Activated CD4-positive, alpha-beta T cell treated with anti-CD3 and anti-CD28 coated beads, Interleukin-2, Interleukin-6, amounts not matched to agents 100 ng/mL and 50 ng/mL, durations not matched to agents 16 hours and 8 hours (primary cell): Measurements from ENCODE around the gene RFC1.
"Not testable (repeated sequence)": the region's sequence is repeated elsewhere in the genome, so short reads cannot be mapped to it uniquely, and the experiment has no call there.

Experiments
- DNase-seq: peaks from one replicate; pipeline ENCODE4 v3.0.0-alpha.2; 2020

The RFC1 gene

GRCh38 chr4:39365830-39366771 is at the start of gene RFC1:
Gene RFC1 (minus strand): TSS chr4:39366362. CDS start chr4:39366241, 121 bp downstream.
- peak; percentile 93 for DNase-seq

GRCh38 chr4:39415678-39416283 is 49.6 kb upstream of the RFC1 start:
- no peak for DNase-seq

DNA sequence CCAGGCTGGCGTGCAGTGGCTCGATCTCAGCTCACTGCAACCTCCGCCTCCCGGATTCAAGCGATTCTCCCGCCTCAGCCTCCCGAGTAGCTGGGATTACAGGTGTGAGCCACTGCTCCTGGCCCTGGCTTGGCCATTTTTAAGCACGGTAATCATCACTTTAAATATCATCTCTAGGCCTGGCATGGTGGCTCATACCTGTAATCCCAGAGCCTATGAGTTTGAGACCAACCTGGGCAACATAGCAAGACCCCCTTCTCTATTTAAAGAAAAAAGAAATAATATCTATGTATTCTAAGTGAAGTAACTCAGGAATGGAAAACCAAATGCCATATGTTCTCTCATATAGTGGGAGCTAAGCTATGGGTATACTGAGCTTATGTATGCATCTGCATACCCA is 45.4 kb upstream of the RFC1 start:
- not testable (repeated sequence) for DNase-seq

- DNase-seq, result no peak
These were observed 44.3 kb upstream of the RFC1 start for GRCh38 chr4:39410415-39410814.

DNA sequence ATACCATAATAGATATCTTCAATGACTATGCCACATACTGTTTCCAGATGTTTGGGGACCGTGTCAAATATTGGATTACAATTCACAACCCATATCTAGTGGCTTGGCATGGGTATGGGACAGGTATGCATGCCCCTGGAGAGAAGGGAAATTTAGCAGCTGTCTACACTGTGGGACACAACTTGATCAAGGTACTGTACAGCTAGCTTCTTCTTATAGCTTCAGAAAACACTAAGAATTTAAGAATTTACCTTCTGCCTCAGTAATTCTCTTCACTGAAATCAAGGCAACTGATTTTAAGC is 41.4 kb upstream of the RFC1 start:
- no peak for DNase-seq

GRCh38 chr4:39406763-39407583 is 40.8 kb upstream of the RFC1 start, which contains the start of gene KLB:
Gene KLB (plus strand): TSS chr4:39406930. CDS start chr4:39406950, 20 bp downstream.
- DNase-seq, result no peak

DNA sequence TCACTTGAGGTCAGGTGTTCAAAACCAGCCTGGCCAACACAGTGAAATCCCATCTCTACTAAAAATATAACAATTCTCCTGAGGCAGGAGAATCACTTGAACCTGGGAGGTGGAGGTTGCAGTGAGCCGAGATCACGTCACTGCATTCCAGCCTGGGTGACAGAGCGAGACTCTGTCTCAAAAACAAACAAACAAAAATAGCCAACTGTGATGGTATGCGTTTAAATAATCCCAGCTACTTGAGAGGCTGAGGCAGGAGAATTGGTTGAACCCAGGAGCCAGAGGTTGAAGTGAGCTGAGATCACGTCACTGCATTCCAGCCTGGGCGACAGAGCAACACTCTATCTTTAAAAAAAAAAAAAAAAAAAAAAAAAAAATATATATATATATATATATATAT is 35.5 kb upstream of the RFC1 start:
- DNase-seq, result not testable (repeated sequence)

- DNase-seq, result no peak
These were observed 28.5 kb upstream of the RFC1 start for GRCh38 chr4:39394706-39395105.

DNA sequence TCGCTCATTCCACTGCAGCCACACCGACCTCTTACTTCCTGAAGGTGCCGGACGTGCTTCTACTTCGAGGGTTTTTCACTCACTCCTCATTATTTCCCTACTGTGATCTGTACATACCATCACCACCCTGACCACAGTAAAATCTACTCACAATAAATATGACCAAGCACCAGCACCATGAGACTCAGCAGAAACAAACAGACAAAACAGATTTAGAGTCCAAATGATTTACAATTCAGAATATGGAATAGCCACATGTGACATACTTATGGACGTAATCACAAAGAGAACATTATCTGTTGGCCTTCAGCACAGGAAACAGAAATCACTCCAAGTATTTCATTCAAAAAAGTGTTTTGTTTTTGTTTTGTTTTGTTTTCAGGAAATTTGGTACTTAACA is 24.4 kb upstream of the RFC1 start:
- DNase-seq, result no peak

- DNase-seq, result no peak
These were observed 18.4 kb upstream of the RFC1 start for GRCh38 chr4:39384563-39384962.

- DNase-seq, result no peak
These were observed 17.5 kb upstream of the RFC1 start for GRCh38 chr4:39383690-39384089.

- DNase-seq, result no peak
These were observed 9.3 kb upstream of the RFC1 start for GRCh38 chr4:39375478-39375877.

DNA sequence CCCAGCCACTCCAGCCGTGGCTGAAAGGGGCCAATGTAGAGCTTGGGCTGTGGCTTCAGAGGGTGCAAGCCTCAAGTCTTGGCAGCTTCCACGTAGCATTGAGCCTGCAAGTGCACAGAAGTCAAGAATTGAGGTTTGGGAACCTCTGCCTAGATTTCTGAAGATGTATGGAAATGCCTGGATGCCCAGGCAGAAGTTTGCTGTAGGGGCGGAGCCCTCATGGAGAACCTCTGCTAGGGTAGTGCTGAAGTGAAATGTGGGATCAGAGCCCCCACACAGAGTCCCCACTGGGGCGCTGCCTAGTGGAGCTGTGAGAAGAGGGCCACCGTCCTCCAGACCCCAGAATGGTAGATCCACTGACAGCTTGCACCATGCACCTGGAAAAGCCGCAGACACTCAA is 5.0 kb upstream of the RFC1 start:
- not testable (repeated sequence) for DNase-seq

DNA sequence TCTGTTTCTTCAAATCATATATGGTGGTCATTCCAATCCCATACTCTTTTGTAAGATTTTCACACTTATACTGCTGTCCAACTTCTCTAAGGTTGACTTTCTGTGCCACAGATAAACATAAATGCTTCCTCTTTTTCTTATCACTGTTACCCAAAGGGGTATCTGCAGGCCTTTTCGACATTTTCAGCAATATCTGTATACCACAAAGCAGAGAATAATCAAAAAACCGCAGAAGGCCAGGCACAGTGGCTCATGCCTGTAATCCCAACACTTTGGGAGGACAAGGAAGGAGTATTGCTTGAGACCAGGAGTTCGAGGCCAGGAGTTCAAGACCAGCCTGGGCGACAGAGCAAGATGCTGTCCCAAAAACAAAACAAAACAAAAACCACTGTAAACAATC is 3.1 kb upstream of the RFC1 start:
- no peak for DNase-seq

DNA sequence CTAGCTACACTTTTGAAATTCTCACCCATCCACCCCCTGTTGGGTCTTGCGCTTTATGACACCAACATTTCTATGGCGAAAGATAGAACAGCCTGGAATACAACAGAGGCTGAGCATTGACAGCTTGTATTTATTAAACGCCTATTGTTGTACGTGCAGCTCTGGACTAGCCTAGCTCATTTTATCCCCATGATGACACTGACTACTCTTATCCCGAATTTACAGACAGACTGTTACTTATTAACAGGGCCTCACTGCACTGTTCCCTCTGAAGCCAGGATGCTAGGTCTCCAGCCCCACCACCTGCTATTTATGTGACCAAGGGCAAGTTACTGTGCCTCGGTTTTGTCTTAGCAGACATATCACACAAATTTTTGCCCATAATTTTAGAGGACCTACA is 1.0 kb upstream of the RFC1 start:
- no peak for DNase-seq

DNA sequence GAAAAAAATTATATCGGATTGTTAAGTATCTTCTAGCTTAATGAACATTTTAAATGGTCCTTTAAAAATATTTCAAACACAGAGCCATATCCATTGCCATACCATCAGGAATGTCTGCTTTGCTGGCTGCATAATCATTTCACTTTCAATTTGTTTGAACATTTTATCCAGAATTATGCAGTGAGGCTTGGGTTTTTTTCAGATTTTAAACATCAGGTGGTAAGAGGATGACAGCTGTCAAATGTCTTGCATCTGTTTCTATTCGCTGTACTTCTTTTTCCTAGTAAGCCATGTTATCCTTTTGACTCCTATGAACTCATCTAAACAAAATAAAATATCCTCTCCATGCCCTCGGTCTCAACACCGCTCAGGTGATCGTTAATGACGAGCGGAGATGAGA is 802 bp downstream of the RFC1 start:
- no peak for DNase-seq

DNA sequence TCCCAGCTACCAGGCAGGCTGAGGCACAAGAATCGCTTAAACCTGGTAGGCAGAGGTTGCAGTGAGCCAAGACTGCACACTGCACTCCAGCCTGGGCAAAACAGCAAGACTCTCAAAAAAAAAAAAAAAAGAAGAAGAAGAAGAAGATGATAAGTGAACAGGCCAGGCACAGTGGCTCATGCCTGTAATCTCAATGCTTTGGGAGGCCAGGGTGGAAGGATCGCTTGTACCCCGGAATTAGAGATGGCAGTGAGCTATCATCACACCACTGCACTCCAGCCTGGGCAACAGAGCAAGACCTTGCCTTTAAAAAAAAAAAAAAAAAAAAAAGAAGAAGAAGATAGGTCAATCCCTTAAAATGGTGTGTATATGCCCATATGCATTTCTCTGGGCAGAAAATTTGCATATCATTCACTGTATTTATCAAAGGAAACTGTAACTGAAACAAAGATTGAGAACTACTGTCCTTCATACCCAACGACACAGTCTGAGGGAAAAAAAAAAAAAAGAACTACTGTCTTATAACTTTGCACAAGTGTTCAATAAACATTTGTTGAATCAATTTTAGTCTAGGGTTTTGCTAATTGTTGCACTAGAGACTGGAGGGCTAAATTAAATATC is 2.3 kb downstream of the RFC1 start:
- DNase-seq, result no peak

DNA sequence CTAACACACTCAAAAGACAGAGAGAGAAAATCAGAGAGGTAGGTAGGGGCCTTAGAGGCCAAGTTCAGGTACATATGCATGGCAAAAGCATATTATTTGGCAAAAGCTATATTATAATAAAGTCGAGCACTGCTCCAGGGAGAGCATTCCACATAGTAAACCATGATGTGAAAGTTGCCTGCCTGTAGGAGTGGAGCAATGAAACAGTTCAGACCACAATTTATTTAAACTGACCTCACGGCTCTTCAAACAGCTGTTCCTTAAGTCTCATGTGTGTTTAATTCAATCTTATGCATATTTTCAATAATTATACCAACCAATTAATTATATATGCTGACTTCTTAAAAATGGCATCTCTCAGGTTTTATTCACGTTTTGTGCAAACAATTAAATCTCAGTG is 3.3 kb downstream of the RFC1 start:
- no peak for DNase-seq

DNA sequence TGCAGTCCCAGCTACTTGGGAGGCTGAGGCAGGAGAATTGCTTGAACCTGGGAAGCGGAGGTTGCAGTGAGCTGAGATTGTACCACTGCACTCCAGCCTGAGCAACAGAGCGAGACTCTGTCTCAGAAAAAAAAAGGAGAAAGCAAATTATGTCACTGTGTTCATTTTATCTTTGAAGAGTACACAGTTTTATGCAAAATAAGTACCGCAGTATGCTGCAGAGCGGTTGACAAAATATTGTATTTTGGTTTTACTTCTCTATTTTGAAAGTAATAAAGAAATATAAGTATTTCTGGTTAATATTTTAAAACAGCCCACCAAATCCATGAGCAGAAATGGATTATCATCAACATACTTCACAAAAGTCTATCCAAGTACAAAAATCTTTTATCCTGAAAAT is 5.6 kb downstream of the RFC1 start:
- DNase-seq, result not testable (repeated sequence)

DNA sequence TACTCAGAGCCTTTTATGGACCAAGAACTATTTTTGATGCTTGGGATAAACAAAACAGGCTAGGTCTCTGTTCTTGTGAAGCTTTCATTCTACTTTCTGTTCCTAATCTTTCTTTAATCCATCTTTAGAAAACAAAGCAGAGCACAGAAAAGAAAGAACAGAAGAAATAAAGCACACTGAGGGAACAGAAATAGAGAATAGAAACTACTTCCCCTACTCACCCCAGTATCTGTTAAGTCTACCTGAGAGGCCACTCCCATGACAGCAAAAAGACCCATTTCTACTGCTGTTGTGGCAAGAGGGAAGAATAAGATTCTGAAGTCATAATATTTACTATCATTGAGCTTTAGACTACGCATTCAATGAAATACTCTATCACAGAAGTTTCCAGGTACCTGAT is 9.2 kb downstream of the RFC1 start:
- peak; percentile 39 for DNase-seq

GRCh38 chr4:39354254-39354552 is 12.0 kb downstream of the RFC1 start:
- no peak for DNase-seq

- DNase-seq, result peak; percentile 83
These were observed 12.5 kb downstream of the RFC1 start for GRCh38 chr4:39353478-39354253.

DNA sequence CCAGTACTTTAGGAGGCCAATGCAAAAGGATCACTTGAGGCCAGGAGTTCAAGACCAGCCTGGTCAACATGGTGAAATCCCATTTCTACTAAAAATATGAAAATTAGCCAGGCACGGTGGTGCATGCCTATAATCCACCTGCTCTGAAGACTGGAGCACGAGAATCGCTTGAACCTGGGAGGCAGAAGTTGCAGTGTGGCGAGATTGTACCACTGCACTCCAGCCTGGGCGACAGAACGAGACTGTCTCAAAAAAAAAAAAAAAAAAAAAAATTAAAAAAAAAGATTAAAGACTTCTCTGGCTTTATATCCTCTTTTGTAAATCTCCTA is 13.0 kb downstream of the RFC1 start:
- DNase-seq, result not testable (repeated sequence)
